ENCODE measurements around the gene CHRNB1.

CHRNB1 gene

DNA sequence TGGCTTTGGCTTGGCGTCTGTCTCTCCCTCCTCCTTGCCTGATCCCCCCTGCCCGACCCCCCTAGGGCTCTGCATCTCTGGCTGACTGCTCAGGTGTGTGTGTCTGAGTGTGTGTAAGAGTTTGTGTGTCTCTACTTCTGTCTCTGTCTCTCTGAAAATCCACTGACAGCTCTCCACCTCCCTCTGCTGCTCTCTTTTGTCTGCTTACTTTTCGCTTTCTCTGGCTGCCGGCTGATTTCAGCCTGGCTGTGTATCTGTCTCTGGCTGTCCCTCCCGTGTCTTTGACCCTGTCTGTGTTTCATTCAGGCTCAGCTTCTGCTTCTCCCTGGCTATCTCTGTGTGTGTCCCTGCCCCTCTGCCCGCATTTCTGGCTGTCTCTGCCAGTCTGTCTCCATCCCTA, 28.5 kb upstream of the CHRNB1 start:
- TF ChIP-seq, protein P1, sequence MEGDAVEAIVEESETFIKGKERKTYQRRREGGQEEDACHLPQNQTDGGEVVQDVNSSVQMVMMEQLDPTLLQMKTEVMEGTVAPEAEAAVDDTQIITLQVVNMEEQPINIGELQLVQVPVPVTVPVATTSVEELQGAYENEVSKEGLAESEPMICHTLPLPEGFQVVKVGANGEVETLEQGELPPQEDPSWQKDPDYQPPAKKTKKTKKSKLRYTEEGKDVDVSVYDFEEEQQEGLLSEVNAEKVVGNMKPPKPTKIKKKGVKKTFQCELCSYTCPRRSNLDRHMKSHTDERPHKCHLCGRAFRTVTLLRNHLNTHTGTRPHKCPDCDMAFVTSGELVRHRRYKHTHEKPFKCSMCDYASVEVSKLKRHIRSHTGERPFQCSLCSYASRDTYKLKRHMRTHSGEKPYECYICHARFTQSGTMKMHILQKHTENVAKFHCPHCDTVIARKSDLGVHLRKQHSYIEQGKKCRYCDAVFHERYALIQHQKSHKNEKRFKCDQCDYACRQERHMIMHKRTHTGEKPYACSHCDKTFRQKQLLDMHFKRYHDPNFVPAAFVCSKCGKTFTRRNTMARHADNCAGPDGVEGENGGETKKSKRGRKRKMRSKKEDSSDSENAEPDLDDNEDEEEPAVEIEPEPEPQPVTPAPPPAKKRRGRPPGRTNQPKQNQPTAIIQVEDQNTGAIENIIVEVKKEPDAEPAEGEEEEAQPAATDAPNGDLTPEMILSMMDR (conservative IDR thresholded peaks at IDR 0.05; ENCODE audit: low read depth, low read length) = no peak
- no peak for DNase-seq (ENCODE audit: low read depth)

DNA sequence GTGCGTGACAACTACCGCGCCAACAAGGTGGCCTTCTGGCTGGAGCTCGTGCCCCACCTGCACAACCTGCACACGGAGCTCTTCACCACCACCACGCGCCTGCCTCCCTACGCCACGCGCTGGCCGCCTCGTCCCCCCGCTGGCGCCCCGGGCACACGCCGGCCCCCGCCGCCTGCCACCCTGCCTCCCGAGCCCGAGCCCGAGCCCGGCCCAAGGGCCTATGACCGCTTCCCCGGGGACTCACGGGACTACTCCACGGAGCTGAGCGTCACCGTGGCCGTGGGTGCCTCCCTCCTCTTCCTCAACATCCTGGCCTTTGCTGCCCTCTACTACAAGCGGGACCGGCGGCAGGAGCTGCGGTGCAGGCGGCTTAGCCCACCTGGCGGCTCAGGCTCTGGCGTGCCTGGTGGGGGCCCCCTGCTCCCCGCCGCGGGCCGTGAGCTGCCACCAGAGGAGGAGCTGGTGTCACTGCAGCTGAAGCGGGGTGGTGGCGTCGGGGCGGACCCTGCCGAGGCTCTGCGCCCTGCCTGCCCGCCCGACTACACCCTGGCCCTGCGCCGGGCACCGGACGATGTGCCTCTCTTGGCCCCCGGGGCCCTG, 27.7 kb upstream of the CHRNB1 start:
- no peak for DNase-seq (ENCODE audit: low read depth)
- H3K4me3 ChIP-seq (ENCODE audit: low read length) = no peak overlapping the region
- TF ChIP-seq, protein P1 (conservative IDR thresholded peaks at IDR 0.05; ENCODE audit: low read depth, low read length) = no peak

More for the DNA sequence above, 28.5 kb upstream of the CHRNB1 start:
- no peak overlapping the region for H3K4me3 ChIP-seq (ENCODE audit: low read length)

DNA sequence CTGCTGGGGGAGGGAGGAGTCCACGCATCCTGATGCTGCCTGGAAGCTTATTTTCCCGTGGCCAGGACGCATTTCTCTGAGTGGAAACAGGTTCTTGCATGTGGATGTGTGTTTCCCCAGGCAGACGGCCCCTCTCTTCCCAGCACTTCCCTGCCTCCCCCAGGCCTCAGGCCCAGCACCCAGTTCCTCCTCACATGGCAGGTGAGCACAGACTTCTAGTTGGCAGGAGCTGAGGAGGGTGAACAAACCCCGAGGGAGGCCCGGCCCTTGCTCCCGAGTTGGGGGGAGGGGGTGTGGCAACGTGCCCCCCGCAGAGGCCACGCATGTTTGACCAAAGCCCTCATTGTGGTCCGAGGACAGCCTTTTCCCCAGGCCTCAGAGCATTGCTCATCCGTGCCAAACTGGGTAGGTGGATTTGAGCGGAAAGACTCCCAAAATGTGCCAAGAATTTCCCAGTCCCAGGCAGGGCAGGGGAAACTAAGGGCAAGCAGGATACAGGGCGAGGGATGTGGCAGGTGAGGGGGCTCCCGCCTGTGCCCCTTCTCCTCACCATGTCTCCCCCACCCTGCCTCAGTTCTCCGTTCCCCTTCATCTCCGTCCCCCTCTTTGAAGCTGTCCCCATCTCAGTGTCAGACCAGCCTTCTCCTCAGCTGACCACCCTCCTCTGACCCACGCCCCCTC, 26.2 kb upstream of the CHRNB1 start:
- H3K4me3 ChIP-seq (ENCODE audit: low read length) = no peak overlapping the region
- TF ChIP-seq, protein P1 (conservative IDR thresholded peaks at IDR 0.05; ENCODE audit: low read depth, low read length) = no peak
- DNase-seq (ENCODE audit: low read depth) = no peak

DNA sequence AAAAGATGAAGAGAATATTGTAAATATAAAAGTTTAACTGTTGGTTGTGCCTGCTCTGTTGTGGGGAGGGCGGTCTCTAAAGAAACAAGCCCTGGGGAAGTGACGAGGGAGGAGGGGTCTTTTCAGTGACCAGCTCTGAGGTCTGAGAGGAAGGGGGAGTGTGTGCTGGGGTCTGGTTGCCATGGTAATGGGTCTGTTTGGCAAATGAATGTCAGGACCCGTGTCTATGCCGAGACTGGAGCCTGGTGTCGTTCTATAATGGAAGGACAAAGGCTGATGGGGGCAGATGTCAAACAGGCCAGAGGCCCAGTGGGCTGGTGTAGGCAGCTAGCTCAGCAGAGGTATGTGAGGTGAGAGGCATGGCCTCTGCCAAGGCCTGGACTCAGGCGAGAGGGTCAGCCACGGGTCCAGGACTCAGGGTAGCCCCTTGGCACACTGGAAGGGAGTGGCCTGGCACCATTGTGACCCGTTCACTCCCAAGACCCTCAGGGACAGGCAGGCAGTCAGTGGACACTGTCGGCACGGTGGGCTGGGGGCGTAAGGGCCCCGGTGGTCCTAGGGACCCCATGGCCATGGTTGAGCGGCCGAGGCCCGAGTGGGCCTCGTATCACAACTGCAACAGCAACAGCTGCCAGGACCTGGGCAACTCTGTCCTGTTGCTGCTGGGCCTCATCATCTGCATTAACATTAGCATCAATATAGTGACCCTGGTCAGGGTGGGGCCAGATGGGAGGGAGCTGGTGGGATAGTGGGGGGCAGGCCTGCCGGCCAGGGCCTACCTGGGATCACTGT, 24.8 kb upstream of the CHRNB1 start, which contains the start of gene SPEM1:
Gene SPEM1, plus strand, starts transcription at position 506 of the 792 bp plus-strand sequence. Its CDS starts 61 bp downstream, at position 567.
- TF ChIP-seq, protein P1 (conservative IDR thresholded peaks at IDR 0.05; ENCODE audit: low read depth, low read length) = no peak
- no peak for DNase-seq (ENCODE audit: low read depth)
- no peak within 1 kb of the TSS for H3K4me3 ChIP-seq (ENCODE audit: low read length)

DNA sequence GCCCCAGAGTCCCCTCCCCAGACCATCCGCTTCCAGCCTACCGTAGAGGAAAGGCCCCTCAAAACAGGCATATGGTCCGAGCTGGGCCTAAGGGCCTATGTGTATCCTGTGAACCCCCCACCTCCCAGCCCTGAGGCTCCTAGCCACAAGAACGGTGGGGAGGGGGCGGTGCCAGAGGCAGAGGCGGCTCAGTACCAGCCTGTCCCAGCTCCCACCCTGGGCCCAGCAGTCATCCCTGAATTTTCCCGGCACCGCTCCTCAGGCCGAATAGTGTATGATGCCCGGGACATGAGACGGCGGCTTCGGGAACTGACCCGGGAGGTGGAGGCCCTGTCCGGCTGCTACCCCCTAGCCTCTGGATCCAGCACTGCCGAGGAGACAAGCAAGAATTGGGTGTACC, 23.7 kb upstream of the CHRNB1 start:
- no peak overlapping the region for H3K4me3 ChIP-seq (ENCODE audit: low read length)
- DNase-seq (ENCODE audit: low read depth) = no peak
- TF ChIP-seq, protein P1 (conservative IDR thresholded peaks at IDR 0.05; ENCODE audit: low read depth, low read length) = no peak

DNA sequence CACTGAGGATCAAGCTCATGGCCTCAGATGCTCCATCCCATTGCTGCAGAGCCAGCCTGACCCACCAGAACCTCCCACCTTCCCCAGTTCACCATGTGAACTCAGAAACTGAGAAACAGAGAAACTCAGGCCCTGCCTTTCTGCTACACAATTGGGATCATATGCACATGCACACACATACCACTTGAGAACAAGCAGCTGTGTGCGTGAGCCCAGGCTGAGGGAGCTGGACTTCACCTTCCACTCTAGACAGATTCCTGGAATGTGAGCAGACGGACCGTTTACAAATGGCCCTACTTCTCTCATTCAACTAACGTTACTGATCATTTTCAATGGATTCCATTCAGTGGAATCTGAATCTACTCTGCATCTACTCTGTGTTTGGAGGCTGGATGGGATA, 21.2 kb upstream of the CHRNB1 start:
- TF ChIP-seq, protein P1 (conservative IDR thresholded peaks at IDR 0.05; ENCODE audit: low read depth, low read length) = no peak
- no peak overlapping the region for H3K4me3 ChIP-seq (ENCODE audit: low read length)
- no peak for DNase-seq (ENCODE audit: low read depth)
